Measurements from ENCODE around the gene ZNF274.

ZNF274 gene

GRCh38 chr19:58181902-58182576 is 822 bp upstream of the ZNF274 start:
- peak overlapping the region; percentile 91 for H3K27ac ChIP-seq (ENCODE audit: low read length)
- H3K4me3 ChIP-seq (ENCODE audit: low read length) = peak overlapping the region; percentile 92
- H3K36me3 ChIP-seq (replicated peaks; ENCODE audit: low read depth, low read length) = peaks cover 74% of the 10 kb centered on the region

DNA sequence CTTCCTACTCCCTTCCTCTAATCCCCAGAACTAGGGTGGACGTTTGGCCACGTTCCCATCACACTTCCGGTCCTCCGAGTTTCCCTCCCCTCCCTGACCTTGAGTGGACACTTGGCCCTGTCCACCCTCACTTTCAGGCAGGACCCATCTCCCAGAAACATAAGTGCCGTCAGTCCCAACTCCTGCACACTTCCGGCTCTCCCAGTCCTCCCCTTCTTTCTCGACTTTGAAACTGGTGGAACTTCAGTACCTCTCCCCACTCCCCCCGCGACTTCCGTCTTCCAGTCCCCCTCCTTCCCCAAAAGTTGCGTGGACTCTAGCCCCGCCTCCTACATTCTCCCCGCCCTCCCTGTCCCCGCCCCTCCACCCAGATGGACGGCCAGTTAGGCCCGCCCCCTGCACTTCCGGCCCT is 278 bp upstream of the ZNF274 start:
- H3K79me2 ChIP-seq (ENCODE audit: low read length) = peaks cover 12% of the 10 kb centered on the region
- H3K4me2 ChIP-seq (ENCODE audit: low read length) = peak overlapping the region; percentile 93
- peak overlapping the region; percentile 92 for H3K4me3 ChIP-seq (ENCODE audit: low read length)
- H3K27ac ChIP-seq (ENCODE audit: low read length) = peak overlapping the region; percentile 91
- H4K20me1 ChIP-seq (ENCODE audit: insufficient read depth, low read length) = no peaks in the 10 kb centered on the region
- no peak for TF ChIP-seq EZH2phosphoT487 (IDR thresholded peaks at IDR 0.05; ENCODE audit: low read depth)
- TF ChIP-seq, protein P1, sequence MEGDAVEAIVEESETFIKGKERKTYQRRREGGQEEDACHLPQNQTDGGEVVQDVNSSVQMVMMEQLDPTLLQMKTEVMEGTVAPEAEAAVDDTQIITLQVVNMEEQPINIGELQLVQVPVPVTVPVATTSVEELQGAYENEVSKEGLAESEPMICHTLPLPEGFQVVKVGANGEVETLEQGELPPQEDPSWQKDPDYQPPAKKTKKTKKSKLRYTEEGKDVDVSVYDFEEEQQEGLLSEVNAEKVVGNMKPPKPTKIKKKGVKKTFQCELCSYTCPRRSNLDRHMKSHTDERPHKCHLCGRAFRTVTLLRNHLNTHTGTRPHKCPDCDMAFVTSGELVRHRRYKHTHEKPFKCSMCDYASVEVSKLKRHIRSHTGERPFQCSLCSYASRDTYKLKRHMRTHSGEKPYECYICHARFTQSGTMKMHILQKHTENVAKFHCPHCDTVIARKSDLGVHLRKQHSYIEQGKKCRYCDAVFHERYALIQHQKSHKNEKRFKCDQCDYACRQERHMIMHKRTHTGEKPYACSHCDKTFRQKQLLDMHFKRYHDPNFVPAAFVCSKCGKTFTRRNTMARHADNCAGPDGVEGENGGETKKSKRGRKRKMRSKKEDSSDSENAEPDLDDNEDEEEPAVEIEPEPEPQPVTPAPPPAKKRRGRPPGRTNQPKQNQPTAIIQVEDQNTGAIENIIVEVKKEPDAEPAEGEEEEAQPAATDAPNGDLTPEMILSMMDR (IDR thresholded peaks at IDR 0.05; ENCODE audit: low read depth, low read length) = no peak
- no peaks in the 10 kb centered on the region for H3K27me3 ChIP-seq (ENCODE audit: low read depth, low read length)
- H2AFZ ChIP-seq (ENCODE audit: low read depth, low read length) = peak overlapping the region; percentile 85
- peaks cover 43% of the 10 kb centered on the region for H3K9me3 ChIP-seq (ENCODE audit: insufficient read depth, low read length)
- H3K9ac ChIP-seq (ENCODE audit: low read length) = peak overlapping the region; percentile 97
- peaks cover 11% of the 10 kb centered on the region for H3K4me1 ChIP-seq (ENCODE audit: low read length)
- peaks cover 73% of the 10 kb centered on the region for H3K36me3 ChIP-seq (replicated peaks; ENCODE audit: low read depth, low read length)

More at GRCh38 chr19:58181902-58182576, 822 bp upstream of the ZNF274 start:
- Histone ChIP-seq H3K4me2 (ENCODE audit: low read length) (peak overlapping the region; percentile 93), H3K4me1 (ENCODE audit: low read length) (peaks cover 11% of the 10 kb centered on the region), H3K9me3 (ENCODE audit: insufficient read depth, low read length) (peaks cover 49% of the 10 kb centered on the region), H2AFZ (ENCODE audit: low read depth, low read length) (peak overlapping the region; percentile 85; the same call in 1 of the 2 replicates), H3K9ac (ENCODE audit: low read length) (peak overlapping the region; percentile 62), H4K20me1 (ENCODE audit: insufficient read depth, low read length) (no peaks in the 10 kb centered on the region), H3K79me2 (ENCODE audit: low read length) (peaks cover 12% of the 10 kb centered on the region), H3K27me3 (ENCODE audit: low read depth, low read length) (no peaks in the 10 kb centered on the region)
- TF ChIP-seq EZH2phosphoT487 (IDR thresholded peaks at IDR 0.05; ENCODE audit: low read depth) = no peak
- TF ChIP-seq, protein P1 (IDR thresholded peaks at IDR 0.05; ENCODE audit: low read depth, low read length) = peak; percentile 66

- Histone ChIP-seq H3K36me3 (replicated peaks; ENCODE audit: low read depth, low read length) (peaks cover 71% of the 10 kb centered on the region), H3K4me3 (ENCODE audit: low read length) (peak overlapping the region; percentile 92), H3K4me2 (ENCODE audit: low read length) (peak overlapping the region; percentile 93), H3K9me3 (ENCODE audit: insufficient read depth, low read length) (peaks cover 41% of the 10 kb centered on the region), H3K79me2 (ENCODE audit: low read length) (peaks cover 12% of the 10 kb centered on the region), H3K27ac (ENCODE audit: low read length) (peak overlapping the region; percentile 91; the same call in 1 of the 2 replicates), H2AFZ (ENCODE audit: low read depth, low read length) (peak overlapping the region; percentile 97), H3K4me1 (ENCODE audit: low read length) (peaks cover 11% of the 10 kb centered on the region), H4K20me1 (ENCODE audit: insufficient read depth, low read length) (no peaks in the 10 kb centered on the region), H3K27me3 (ENCODE audit: low read depth, low read length) (no peaks in the 10 kb centered on the region), H3K9ac (ENCODE audit: low read length) (peak overlapping the region; percentile 97)
- TF ChIP-seq, protein P1 (IDR thresholded peaks at IDR 0.05; ENCODE audit: low read depth, low read length) = no peak
- TF ChIP-seq EZH2phosphoT487 (IDR thresholded peaks at IDR 0.05; ENCODE audit: low read depth) = no peak
These were observed 955 bp downstream of the ZNF274 start for GRCh38 chr19:58183817-58184215.

DNA sequence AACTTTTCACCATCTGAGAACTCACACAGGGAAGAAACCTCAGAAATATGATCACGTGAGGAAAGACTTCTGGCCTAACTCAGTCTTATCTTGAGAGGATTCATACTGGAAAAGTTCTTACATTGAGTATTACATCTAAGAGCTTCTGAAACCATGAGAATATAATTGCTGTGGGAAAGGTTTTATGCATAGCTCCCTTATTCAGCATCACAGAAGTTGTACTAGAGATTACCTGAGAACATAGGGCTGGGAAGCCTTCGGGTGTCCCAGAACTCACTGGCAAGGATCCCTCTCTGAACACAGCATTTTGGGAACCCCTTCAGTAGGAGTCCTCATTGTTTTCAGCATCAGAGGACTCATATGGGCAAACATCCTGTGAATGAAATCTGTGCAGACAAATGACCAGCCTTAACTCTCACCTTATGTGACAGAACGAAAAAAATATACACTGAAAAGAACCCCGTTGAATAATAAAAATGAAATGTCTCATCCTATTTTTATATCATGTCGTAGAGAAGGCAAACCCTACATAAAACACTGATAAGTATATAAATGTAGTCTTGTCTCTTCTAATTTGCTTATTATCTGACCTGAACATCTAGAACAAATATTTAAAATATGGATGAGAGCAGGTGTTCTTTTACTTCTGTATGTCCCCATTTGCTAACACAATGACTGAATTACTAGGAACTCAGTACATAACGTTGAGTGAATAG is 14.2 kb downstream of the ZNF274 start:
- Histone ChIP-seq H3K27me3 (ENCODE audit: low read depth, low read length) (no peaks in the 10 kb centered on the region), H4K20me1 (ENCODE audit: insufficient read depth, low read length) (no peaks in the 10 kb centered on the region), H3K9me3 (ENCODE audit: insufficient read depth, low read length) (peaks cover 63% of the 10 kb centered on the region), H3K4me1 (ENCODE audit: low read length) (no peaks in the 10 kb centered on the region), H3K4me2 (ENCODE audit: low read length) (no peak overlapping the region), H3K79me2 (ENCODE audit: low read length) (no peaks in the 10 kb centered on the region), H3K36me3 (replicated peaks; ENCODE audit: low read depth, low read length) (peaks cover 86% of the 10 kb centered on the region), H3K4me3 (ENCODE audit: low read length) (no peak overlapping the region), H2AFZ (ENCODE audit: low read depth, low read length) (no peak overlapping the region), H3K27ac (ENCODE audit: low read length) (no peak overlapping the region), H3K9ac (ENCODE audit: low read length) (no peak overlapping the region)
- TF ChIP-seq, protein P1 (IDR thresholded peaks at IDR 0.05; ENCODE audit: low read depth, low read length) = no peak
- TF ChIP-seq EZH2phosphoT487 (IDR thresholded peaks at IDR 0.05; ENCODE audit: low read depth) = no peak

All from OCI-LY3 (cell line).